Activated T-helper 2 cell treated with anti-CD3 and anti-CD28 coated beads, Interferon-gamma antibody, Interleukin-2, Interleukin-4, amounts not matched to agents 10 μg/mL and 5 μg/mL and 100 μg/mL, durations not matched to agents 14 hours and 24 hours and 36 hours (primary cell): Measurements from ENCODE around the gene NEK4. TPM values are rescaled to one million over a fixed set of nuclear protein-coding genes. Genes with fewer than 3 reads are reported as not detected.
A peak's percentile ranks its signal among the peaks of the same experiment; 100 is the strongest.

ENCODE experiments used
- DNase-seq: peaks from one replicate; pipeline ENCODE4 v3.0.0; 2021; ENCODE audit warnings: low spot score
- H3K27ac Mint-ChIP-seq: one replicate; pipeline ENCODE4 v1.8.0; 2021; ENCODE audit warnings: mixed read lengths
- H3K27me3 Mint-ChIP-seq: one replicate; pipeline ENCODE4 v1.8.0; 2021; ENCODE audit warnings: low read depth, mixed read lengths
- H3K36me3 Mint-ChIP-seq: one replicate; pipeline ENCODE4 v1.8.0; 2021; ENCODE audit warnings: low read depth, mixed read lengths
- H3K4me1 Mint-ChIP-seq: one replicate; pipeline ENCODE4 v1.8.0; 2021; ENCODE audit warnings: low read depth, mixed read lengths
- H3K4me3 Mint-ChIP-seq: one replicate; pipeline ENCODE4 v1.8.0; 2021; ENCODE audit warnings: low read depth, mild to moderate bottlenecking, moderate library complexity, mixed read lengths
- H3K9me3 Mint-ChIP-seq: one replicate; pipeline ENCODE4 v1.8.0; 2021; ENCODE audit warnings: mixed read lengths
- intact Hi-C: fragments of 100-400 bp; cut with micrococcal nuclease; formaldehyde crosslinking; loops from one replicate; pipeline ENCODE4 v1.15.1; 2023
- total RNA-seq: library from RNA; stranded (reverse); gene quantifications from 2 replicates; pipeline ENCODE4 v1.2.3, GENCODE V29; 2022

NEK4 gene
- total RNA-seq, 1 donor from 2014 or later, result 26.7 TPM

GRCh38 chr3:52707585-52707984 is 63.2 kb downstream of the NEK4 start:
- peaks cover 29% of the 10 kb centered on the region for H3K36me3 Mint-ChIP-seq
- peaks cover 24% of the 10 kb centered on the region for H3K4me1 Mint-ChIP-seq
- H3K9me3 Mint-ChIP-seq, result no peaks in the 10 kb centered on the region
- H3K27ac Mint-ChIP-seq, result peak overlapping the region; percentile 74
- peak overlapping the region; percentile 96 for H3K4me3 Mint-ChIP-seq
- DNase-seq, result no peak
- H3K27me3 Mint-ChIP-seq, result no peaks in the 10 kb centered on the region
- intact Hi-C loops, result no loop called here

GRCh38 chr3:52705688-52706686 is 64.8 kb downstream of the NEK4 start, which contains the start of the genes GLT8D1 and SPCS1:
GLT8D1 (minus strand) TSS chr3:52705791; CDS start chr3:52700460, 5,331 bp downstream.
SPCS1 (plus strand) TSS chr3:52706106; CDS start chr3:52706247, 141 bp downstream.
- Mint-ChIP-seq H3K4me1 (peaks cover 24% of the 10 kb centered on the region), H3K9me3 (no peaks in the 10 kb centered on the region), H3K36me3 (peaks cover 21% of the 10 kb centered on the region), H3K27ac (peak within 1 kb of the TSS; percentile 89), H3K27me3 (no peaks in the 10 kb centered on the region), H3K4me3 (peak within 1 kb of the TSS; percentile 96)
- intact Hi-C loops, result loop anchor here (1.0 to 2.0 kb wide), 2 partner anchors 20 to 169 kb away; partner anchors contain the start of genes GNL3 and UQCC5
- DNase-seq, result peak; percentile 84

DNA sequence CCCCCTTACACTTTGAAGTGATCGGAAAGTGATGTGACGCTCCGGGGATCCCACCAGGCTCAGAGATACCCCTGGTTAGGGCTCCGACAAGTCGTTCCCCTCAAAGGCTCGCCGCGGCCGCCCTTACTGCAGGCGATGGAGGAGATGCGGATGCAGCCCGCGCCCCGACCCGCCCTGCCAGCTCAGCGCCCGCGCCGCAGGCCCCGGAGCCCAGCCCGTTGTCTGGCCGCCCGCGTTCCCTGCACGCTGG is 65.4 kb downstream of the NEK4 start:
- H3K36me3 Mint-ChIP-seq, result peaks cover 21% of the 10 kb centered on the region
- peak overlapping the region; percentile 86 for H3K27ac Mint-ChIP-seq
- intact Hi-C loops, result loop anchor here (2.0 kb wide), 1 partner anchor 169 kb away; the partner anchor contains the start of gene UQCC5
- no peaks in the 10 kb centered on the region for H3K9me3 Mint-ChIP-seq
- no peak for DNase-seq
- peak overlapping the region; percentile 96 for H3K4me3 Mint-ChIP-seq
- peaks cover 24% of the 10 kb centered on the region for H3K4me1 Mint-ChIP-seq
- H3K27me3 Mint-ChIP-seq, result no peaks in the 10 kb centered on the region

- peak overlapping the region; percentile 96 for H3K4me3 Mint-ChIP-seq
- peak overlapping the region; percentile 86 for H3K27ac Mint-ChIP-seq
- H3K27me3 Mint-ChIP-seq, result no peaks in the 10 kb centered on the region
- no peak for DNase-seq
- peaks cover 27% of the 10 kb centered on the region for H3K4me1 Mint-ChIP-seq
- intact Hi-C loops, result loop anchor here (2.0 kb wide), 1 partner anchor 168 kb away; the partner anchor contains the start of gene UQCC5
- peaks cover 24% of the 10 kb centered on the region for H3K36me3 Mint-ChIP-seq
- H3K9me3 Mint-ChIP-seq, result no peaks in the 10 kb centered on the region
These were observed 65.9 kb downstream of the NEK4 start for GRCh38 chr3:52704611-52705437.

DNA sequence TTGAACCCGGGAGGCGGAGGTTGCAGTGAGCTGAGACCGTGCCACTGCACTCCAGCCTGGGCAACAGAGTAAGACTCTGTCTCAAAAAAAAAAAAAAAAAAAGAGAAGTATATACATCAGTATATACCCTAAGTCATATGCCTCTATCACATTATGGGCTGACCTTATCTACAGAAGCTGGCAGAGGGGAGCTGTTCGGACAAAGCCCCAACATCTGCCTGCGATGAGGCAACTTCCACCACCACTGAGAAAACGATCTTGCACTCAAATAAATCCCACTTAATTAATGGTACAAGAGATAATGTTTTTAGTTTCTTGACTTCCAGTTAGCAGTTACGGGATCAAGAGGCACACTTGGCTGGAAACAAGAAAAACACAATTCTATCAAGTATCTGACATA is 67.4 kb downstream of the NEK4 start:
- Mint-ChIP-seq H3K27ac (no peak overlapping the region), H3K9me3 (no peaks in the 10 kb centered on the region), H3K27me3 (no peaks in the 10 kb centered on the region), H3K4me1 (peaks cover 24% of the 10 kb centered on the region), H3K36me3 (peaks cover 24% of the 10 kb centered on the region), H3K4me3 (no peak overlapping the region)
- intact Hi-C loops, result no loop called here
- DNase-seq, result no peak

GRCh38 chr3:52697632-52697965 is 73.1 kb downstream of the NEK4 start:
- Mint-ChIP-seq H3K27ac (peak overlapping the region; percentile 38), H3K9me3 (no peaks in the 10 kb centered on the region), H3K27me3 (no peaks in the 10 kb centered on the region), H3K4me3 (no peak overlapping the region), H3K4me1 (peaks cover 20% of the 10 kb centered on the region), H3K36me3 (peaks cover 61% of the 10 kb centered on the region)
- DNase-seq, result no peak
- intact Hi-C loops, result no loop called here

GRCh38 chr3:52696830-52697631 is 73.7 kb downstream of the NEK4 start:
- H3K27me3 Mint-ChIP-seq, result no peaks in the 10 kb centered on the region
- no peaks in the 10 kb centered on the region for H3K9me3 Mint-ChIP-seq
- H3K36me3 Mint-ChIP-seq, result peaks cover 63% of the 10 kb centered on the region
- peak overlapping the region; percentile 38 for H3K27ac Mint-ChIP-seq
- H3K4me1 Mint-ChIP-seq, result peaks cover 20% of the 10 kb centered on the region
- H3K4me3 Mint-ChIP-seq, result no peak overlapping the region
- intact Hi-C loops, result no loop called here
- no peak for DNase-seq

DNA sequence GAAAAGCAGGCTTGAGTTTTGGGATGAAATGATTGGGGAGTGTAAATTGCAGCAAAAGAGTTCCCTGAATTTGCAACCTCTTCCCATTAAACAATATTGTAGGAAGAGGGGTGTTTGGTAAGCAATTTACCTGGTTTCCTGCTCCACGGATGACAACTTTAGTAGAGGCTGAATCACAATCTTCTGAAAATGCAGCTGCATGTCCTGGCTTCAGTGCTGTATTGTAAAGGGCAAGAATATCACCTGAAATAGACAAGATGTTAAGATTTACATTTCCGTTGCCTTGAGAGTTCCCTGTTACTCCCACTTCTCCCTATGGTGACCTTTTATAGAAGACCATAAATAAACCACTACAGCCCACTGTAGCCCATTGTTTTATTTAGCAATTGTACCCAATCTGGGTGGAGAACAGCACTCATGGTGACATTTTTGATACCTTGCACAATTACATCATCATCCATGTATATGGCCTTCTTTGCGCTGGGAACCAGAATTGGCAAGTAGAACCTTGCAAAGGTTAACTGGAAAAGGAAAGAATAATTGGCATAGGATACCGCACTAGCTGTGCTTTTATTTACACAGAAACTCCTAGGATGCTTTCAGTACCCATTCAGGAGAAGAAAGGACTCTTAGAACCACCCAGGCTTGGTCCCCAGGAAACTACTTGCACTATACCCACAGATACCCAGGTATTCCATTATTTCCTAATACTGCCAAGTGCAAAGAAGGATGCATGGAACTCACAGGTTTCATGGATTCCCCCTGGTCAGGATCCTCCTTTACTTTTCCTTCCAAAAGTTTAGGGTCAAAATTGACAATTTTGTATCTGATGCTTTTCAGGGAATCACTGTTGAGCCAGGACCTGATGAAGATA is 74.7 kb downstream of the NEK4 start:
- DNase-seq, result no peak
- intact Hi-C loops, result no loop called here
- H3K27ac Mint-ChIP-seq, result no peak overlapping the region
- H3K27me3 Mint-ChIP-seq, result no peaks in the 10 kb centered on the region
- H3K4me1 Mint-ChIP-seq, result peaks cover 20% of the 10 kb centered on the region
- H3K36me3 Mint-ChIP-seq, result peaks cover 68% of the 10 kb centered on the region
- H3K4me3 Mint-ChIP-seq, result no peak overlapping the region
- H3K9me3 Mint-ChIP-seq, result no peaks in the 10 kb centered on the region

GRCh38 chr3:52694528-52695189 is 76.1 kb downstream of the NEK4 start:
- Mint-ChIP-seq H3K36me3 (peaks cover 77% of the 10 kb centered on the region), H3K27me3 (no peaks in the 10 kb centered on the region), H3K4me1 (peaks cover 21% of the 10 kb centered on the region), H3K4me3 (no peak overlapping the region), H3K9me3 (no peaks in the 10 kb centered on the region), H3K27ac (no peak overlapping the region)
- intact Hi-C loops, result no loop called here
- no peak for DNase-seq

GRCh38 chr3:52693071-52693470 is 77.7 kb downstream of the NEK4 start:
- H3K36me3 Mint-ChIP-seq, result peaks cover 87% of the 10 kb centered on the region
- no peaks in the 10 kb centered on the region for H3K27me3 Mint-ChIP-seq
- intact Hi-C loops, result no loop called here
- no peaks in the 10 kb centered on the region for H3K9me3 Mint-ChIP-seq
- H3K4me3 Mint-ChIP-seq, result no peak overlapping the region
- peaks cover 32% of the 10 kb centered on the region for H3K4me1 Mint-ChIP-seq
- no peak for DNase-seq
- H3K27ac Mint-ChIP-seq, result peak overlapping the region; percentile 43

DNA sequence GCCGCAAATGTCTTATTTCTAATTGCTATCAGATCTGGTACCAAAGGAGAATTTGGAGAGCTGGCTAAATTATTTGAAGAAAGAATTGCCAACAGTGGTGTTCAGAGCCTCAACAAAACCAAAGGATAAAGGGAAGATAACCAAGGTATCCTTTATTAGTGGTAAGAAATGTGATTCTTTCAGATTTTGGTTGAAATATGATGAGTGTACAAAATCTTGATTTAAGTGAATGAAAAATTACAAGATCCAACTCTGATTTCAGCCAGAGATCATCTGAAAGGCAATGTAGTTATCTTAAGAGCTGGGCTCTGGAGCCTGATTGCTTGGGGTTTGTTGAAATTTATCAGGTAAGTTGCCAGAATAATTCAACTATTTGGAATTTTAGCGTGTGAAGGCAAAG is 80.2 kb downstream of the NEK4 start:
- Mint-ChIP-seq H3K4me3 (no peak overlapping the region), H3K9me3 (no peaks in the 10 kb centered on the region), H3K4me1 (peaks cover 31% of the 10 kb centered on the region), H3K27ac (peak overlapping the region; percentile 46), H3K36me3 (peaks cover 90% of the 10 kb centered on the region), H3K27me3 (no peaks in the 10 kb centered on the region)
- intact Hi-C loops, result no loop called here
- no peak for DNase-seq
